RKO (cell line): ENCODE measurements around the gene TUBB4B.
"Not testable (repeated sequence)": the region's sequence is repeated elsewhere in the genome, so short reads cannot be mapped to it uniquely, and the experiment has no call there.

Experiments used
- DNase-seq: peaks from one replicate; pipeline ENCODE4 v3.0.0-alpha.2; 2016; ENCODE audit warnings: low spot score

The TUBB4B gene

GRCh38 chr9:137237759-137238726 lies 3.0 kb upstream of the TUBB4B start:
- no peak for DNase-seq

- DNase-seq = not testable (repeated sequence)
Measured at GRCh38 chr9:137239541-137240200, 1.4 kb upstream of the TUBB4B start.

GRCh38 chr9:137240318-137240840 lies 708 bp upstream of the TUBB4B start:
- peak; percentile 85 for DNase-seq

GRCh38 chr9:137241490-137242268 lies 592 bp downstream of the TUBB4B start:
- peak; percentile 84 for DNase-seq

GRCh38 chr9:137242269-137243203 lies 1.4 kb downstream of the TUBB4B start:
- no peak for DNase-seq

- DNase-seq = not testable (repeated sequence)
Measured at GRCh38 chr9:137243266-137243625, 2.2 kb downstream of the TUBB4B start.

- DNase-seq = peak; percentile 68
Measured at GRCh38 chr9:137243626-137244485, 2.8 kb downstream of the TUBB4B start.

GRCh38 chr9:137244486-137245449 lies 3.7 kb downstream of the TUBB4B start:
- no peak for DNase-seq

- DNase-seq = no peak
Measured at GRCh38 chr9:137245450-137246421, 4.6 kb downstream of the TUBB4B start.

- no peak for DNase-seq
Measured at GRCh38 chr9:137247135-137247915, 6.2 kb downstream of the TUBB4B start.

- no peak for DNase-seq
Measured at GRCh38 chr9:137247916-137248175, 6.8 kb downstream of the TUBB4B start.

GRCh38 chr9:137250329-137251193 lies 9.5 kb downstream of the TUBB4B start:
- no peak for DNase-seq

GRCh38 chr9:137251194-137251461 lies 10.0 kb downstream of the TUBB4B start, which contains the start of gene STPG3:
TSS of gene STPG3 (plus strand) at chr9:137251286. CDS start at chr9:137251287, 1 bp downstream.
- DNase-seq = no peak

- DNase-seq = no peak
Measured at GRCh38 chr9:137251490-137252268, 10.6 kb downstream of the TUBB4B start.
